ENCODE results near the gene HKDC1.

The HKDC1 gene

GRCh38 chr10:69216577-69217118 is 3.5 kb upstream of the HKDC1 start:
- H3K4me3 ChIP-seq (ENCODE audit: low read depth, low read length): no peak overlapping the region
- no peak for TF ChIP-seq CTCF (conservative IDR thresholded peaks at IDR 0.05; ENCODE audit: low read depth, low read length)
- DNase-seq (ENCODE audit: low read depth): no peak

- H3K4me3 ChIP-seq (ENCODE audit: low read depth, low read length): no peak overlapping the region
- peak; percentile 81 for DNase-seq (ENCODE audit: low read depth)
- no peak for TF ChIP-seq CTCF (conservative IDR thresholded peaks at IDR 0.05; ENCODE audit: low read depth, low read length)
Observed at GRCh38 chr10:69217119-69217754, 2.9 kb upstream of the HKDC1 start.

GRCh38 chr10:69218831-69219230 is 1.3 kb upstream of the HKDC1 start:
- no peak for TF ChIP-seq CTCF (conservative IDR thresholded peaks at IDR 0.05; ENCODE audit: low read depth, low read length)
- no peak for DNase-seq (ENCODE audit: low read depth)
- H3K4me3 ChIP-seq (ENCODE audit: low read depth, low read length): no peak overlapping the region

DNA sequence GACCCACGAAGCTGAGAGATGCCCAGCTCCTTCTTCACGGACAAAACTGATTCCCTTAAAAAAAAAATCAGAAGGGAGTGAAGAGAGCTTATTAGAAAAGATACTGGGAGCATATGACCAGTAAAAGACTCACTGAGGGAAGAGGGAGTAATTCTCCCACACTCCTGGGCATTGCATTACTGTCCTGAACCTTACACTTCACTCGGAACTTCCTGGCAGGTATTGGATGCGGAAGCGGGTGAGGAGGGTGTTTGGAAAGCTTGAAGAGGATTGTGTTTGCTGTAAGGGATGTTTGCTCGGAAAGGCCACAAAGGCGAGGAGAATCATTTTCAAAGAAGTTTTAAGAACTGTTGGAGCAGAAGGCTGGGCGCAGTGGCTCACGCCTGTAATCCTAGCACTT is 375 bp downstream of the HKDC1 start:
- DNase-seq (ENCODE audit: low read depth): no peak
- no peak overlapping the region for H3K4me3 ChIP-seq (ENCODE audit: low read depth, low read length)
- TF ChIP-seq CTCF (conservative IDR thresholded peaks at IDR 0.05; ENCODE audit: low read depth, low read length): no peak

GRCh38 chr10:69222157-69223027 is 2.3 kb downstream of the HKDC1 start:
- peak; percentile 77 for TF ChIP-seq CTCF (conservative IDR thresholded peaks at IDR 0.05; ENCODE audit: low read depth, low read length)
- DNase-seq (ENCODE audit: low read depth): peak; percentile 86
- no peak overlapping the region for H3K4me3 ChIP-seq (ENCODE audit: low read depth, low read length)

GRCh38 chr10:69223028-69223342 is 2.9 kb downstream of the HKDC1 start:
- no peak overlapping the region for H3K4me3 ChIP-seq (ENCODE audit: low read depth, low read length)
- TF ChIP-seq CTCF (conservative IDR thresholded peaks at IDR 0.05; ENCODE audit: low read depth, low read length): no peak
- no peak for DNase-seq (ENCODE audit: low read depth)

Data from choroid plexus epithelial cell (primary cell).